K562 (cell line): ENCODE results near the gene AKAP6. TPM values are rescaled to one million over a fixed set of nuclear protein-coding genes. Genes with fewer than 3 reads are reported as not detected.

ENCODE experiments used
- ATAC-seq: fragments of 200-7000 bp; cut with Tn5 transposase; 3 replicates; pipeline ENCODE4 v1.9.1; 2020; ENCODE audit warnings: moderate library complexity
- BruUV-seq: library from RNA; stranded (reverse); fragments of 400-500 nt; replicated peaks from 2 replicates; lab custom pipeline; 2021; lab: Mats Ljungman, UMichigan
- CTCF ChIA-PET: fragments of 300-600 bp; formaldehyde crosslinking; extraction: SDS; loops from one replicate; lab custom pipeline; 2021; ENCODE audit warnings: low intra/inter-chr PET ratio; lab: Yijun Ruan, JAX
- POLR2A ChIA-PET: fragments of 300-600, 350-650 bp; sonication (Branson Sonifier 250); formaldehyde crosslinking; extraction: SDS; loops from one replicate; lab custom pipeline; 2021; ENCODE audit warnings: antibody characterized with exemption, inconsistent platforms; lab: Yijun Ruan, JAX
- DNase-seq, 4 experiments: peaks; one replicate each; pipeline versions ENCODE4 v3.0.0 to v3.0.0-alpha.2; 2011 to 2018; ENCODE audit warnings: low spot score in 3 of 4, mixed read lengths in 3 of 4; ENCODE audit errors: extremely low read depth in 1 of 4
- FAIRE-seq: peaks from 2 replicates; lab custom pipeline; 2011; peaks lifted over from hg19 to GRCh38; lab: Jason Lieb, UNC
- H2AFZ ChIP-seq: 2 replicates; pipeline ENCODE4 v1.6.0; 2011; ENCODE audit warnings: low read depth, low read length, control low read depth, inconsistent platforms
- H3K27ac ChIP-seq: fragments of 200-600 bp; 3 replicates; pipeline ENCODE4 v1.8.0; 2011; ENCODE audit warnings: low read depth, mild to moderate bottlenecking, control low read depth, inconsistent platforms, low read length, moderate library complexity, mixed read lengths; ENCODE audit errors: extremely low read depth
- H3K27me3 ChIP-seq, 2 experiments: fragments of 300-600 bp in 1 of 2; 2 replicates in 1 of 2; 3 replicates in 1 of 2; pipeline versions ENCODE4 v1.6.0 to v1.8.0; 2011; ENCODE audit warnings: inconsistent platforms in 2 of 2, low read length in 2 of 2, mild to moderate bottlenecking in 1 of 2, mixed read lengths in 1 of 2, moderate library complexity in 1 of 2; ENCODE audit not compliant: control insufficient read depth in 2 of 2, insufficient read depth in 2 of 2
- H3K36me3 ChIP-seq: fragments of 300-600 bp; 3 replicates; pipeline ENCODE4 v1.8.0; 2011; ENCODE audit warnings: mild to moderate bottlenecking, low read length, inconsistent platforms; ENCODE audit not compliant: control insufficient read depth, insufficient read depth
- H3K4me1 ChIP-seq, 2 experiments: fragments of 200-600 bp in 1 of 2; replicated peaks in 1 of 2; 2 replicates in 1 of 2; 3 replicates in 1 of 2; pipeline versions ENCODE4 v1.5.1 to v1.8.0; 2011; ENCODE audit warnings: inconsistent platforms in 2 of 2, low read length in 2 of 2, mild to moderate bottlenecking in 1 of 2, mixed read lengths in 1 of 2, moderate library complexity in 1 of 2; ENCODE audit not compliant: control insufficient read depth in 2 of 2, insufficient read depth in 2 of 2
- H3K4me2 ChIP-seq: 2 replicates; pipeline ENCODE4 v1.6.1; 2011; ENCODE audit warnings: low read length, control low read depth, inconsistent platforms, mixed read lengths; ENCODE audit not compliant: insufficient read depth
- H3K4me3 ChIP-seq: fragments of 200-600 bp; sonication (generic), shearing (Covaris generic); 2 replicates; pipeline ENCODE4 v1.5.1; 2016; ENCODE audit warnings: control low read depth, inconsistent platforms
- H3K79me2 ChIP-seq: fragments of 200-600 bp; 3 replicates; pipeline ENCODE4 v1.8.0; 2011; ENCODE audit warnings: low read length, inconsistent platforms; ENCODE audit not compliant: control insufficient read depth, insufficient read depth
- H3K9ac ChIP-seq, 2 experiments: 2 replicates each; pipeline versions ENCODE4 v1.6.0 to v1.6.1; 2011; ENCODE audit warnings: low read depth in 2 of 2, low read length in 2 of 2, control low read depth in 1 of 2, inconsistent platforms in 1 of 2, mild to moderate bottlenecking in 1 of 2, mixed read lengths in 1 of 2; ENCODE audit not compliant: insufficient read depth in 1 of 2
- H3K9me1 ChIP-seq: one replicate; pipeline ENCODE4 v1.6.0; 2011; ENCODE audit warnings: inconsistent platforms, mild to moderate bottlenecking, low read length, moderate library complexity; ENCODE audit not compliant: control insufficient read depth, insufficient read depth
- H3K9me3 ChIP-seq: replicated peaks from 2 replicates; pipeline ENCODE4 v1.5.1; 2011; ENCODE audit warnings: low read depth, low read length, inconsistent platforms; ENCODE audit not compliant: control insufficient read depth, insufficient read depth
- H4K20me1 ChIP-seq: replicated peaks from 2 replicates; pipeline ENCODE4 v1.6.1; 2011; ENCODE audit warnings: low read length, inconsistent platforms, mixed read lengths; ENCODE audit not compliant: control insufficient read depth, insufficient read depth
- KLF6 ChIP-seq: fragments of 250-450 bp; sonication (Bioruptor Pico); IDR thresholded peaks from 2 replicates; pipeline ENCODE4 v1.4.0; 2020; ENCODE audit warnings: mild to moderate bottlenecking, moderate library complexity, borderline replicate concordance
- RBM14 ChIP-seq: fragments of 200-400 bp; formaldehyde crosslinking; IDR thresholded peaks from 2 replicates; pipeline ENCODE4 v1.6.1; 2018; ENCODE audit warnings: low read depth, mild to moderate bottlenecking, low read length, moderate library complexity, borderline replicate concordance; ENCODE audit not compliant: insufficient read depth
- SMARCA5 ChIP-seq: fragments of 450-650 bp; IDR thresholded peaks from 2 replicates; pipeline ENCODE4 v1.6.1; 2016
- TAF7 ChIP-seq: fragments of 450-650 bp; IDR thresholded peaks from 2 replicates; pipeline ENCODE4 v1.6.1; 2016; ENCODE audit warnings: missing genetic modification characterization, missing compliant biosample characterization
- WGBS: fragments of 100-300 bp; shearing (Covaris generic); methylation state at CpG from one replicate; pipeline ENCODE4 v1.1.6; 2016; ENCODE audit warnings: low coverage, mixed read lengths; ENCODE audit not compliant: insufficient coverage; ENCODE audit errors: missing lambda C conversion rate; 5-methylcytosine and 5-hydroxymethylcytosine counted together
- in situ Hi-C: fragments of 300-500 bp; cut with MboI; formaldehyde crosslinking; loops from 4 replicates; pipeline ENCODE4 v1.15.0; 2018; ENCODE audit warnings: inconsistent platforms, mixed read lengths
- intact Hi-C: fragments of 100-400 bp; cut with micrococcal nuclease; formaldehyde crosslinking; loops from 2 replicates; pipeline ENCODE4 v1.14.2; 2022
- polyA plus RNA-seq, 8 experiments: library from polyadenylated mRNA; depleted of rRNA in 4 of 8; stranded (reverse) in 5 of 8; unstranded in 3 of 8; fragments of >200 nt; fragmentation: Nextera tagmentation in 2 of 8; fragmentation: Illumina TruSeq in 1 of 8; extraction: Ambion mirVana in 2 of 8; extraction: Trizol in 1 of 8; gene quantifications; 2 replicates each; pipeline versions ENCODE4 v1.2.1 to v1.2.3, GENCODE V29; 2011 to 2014; ENCODE audit warnings: inconsistent platforms in 1 of 8, missing spikeins in 1 of 8
- total RNA-seq, 7 experiments: library from RNA; depleted of rRNA in 6 of 7; stranded (reverse); fragments of >200 nt in 6 of 7; fragmentation: Illumina TruSeq in 2 of 7; extraction: Trizol in 2 of 7; gene quantifications; 2 replicates each; pipeline versions ENCODE4 v1.2.1 to v1.2.3, GENCODE V29; 2011 to 2021; ENCODE audit warnings: low replicate concordance in 1 of 7
- TF ChIP-seq, protein P1 (sequence below): fragments of 450-650 bp; formaldehyde crosslinking; IDR thresholded peaks from 2 replicates; pipeline ENCODE4 v1.4.0; 2020; ENCODE audit warnings: mild to moderate bottlenecking

Gene AKAP6
- total and polyA plus RNA-seq, 9 of the 15 experiments (the other 6 are each of a cell fraction or from before 2014, with no cell fraction given) = 0.03 to 1.7 (median 0.48) TPM

GRCh38 chr14:32825058-32825457 lies 496.0 kb downstream of the AKAP6 start:
- in situ Hi-C loops = no loop called here
- ATAC-seq (no peak), DNase-seq (no peak), FAIRE-seq (no peak)
- no peak overlapping the region for H3K9ac ChIP-seq
- intact Hi-C loops = no loop called here
- no peak overlapping the region for H2AFZ ChIP-seq
- H3K27ac ChIP-seq = no peak overlapping the region
- CTCF ChIA-PET = no interaction called here
- H3K4me2 ChIP-seq = no peak overlapping the region
- no peaks in the 10 kb centered on the region for H3K36me3 ChIP-seq
- WGBS = 0% methylated on average over 4 of the region's 4 CpGs
- H3K4me3 ChIP-seq = no peak overlapping the region
- no peaks in the 10 kb centered on the region for H3K79me2 ChIP-seq
- no peaks in the 10 kb centered on the region for H3K4me1 ChIP-seq
- TF ChIP-seq SMARCA5 (no peak), KLF6 (CRISPR knock-in tag) (no peak), RBM14 (no peak), TAF7 (no peak)
- TF ChIP-seq, protein P1, sequence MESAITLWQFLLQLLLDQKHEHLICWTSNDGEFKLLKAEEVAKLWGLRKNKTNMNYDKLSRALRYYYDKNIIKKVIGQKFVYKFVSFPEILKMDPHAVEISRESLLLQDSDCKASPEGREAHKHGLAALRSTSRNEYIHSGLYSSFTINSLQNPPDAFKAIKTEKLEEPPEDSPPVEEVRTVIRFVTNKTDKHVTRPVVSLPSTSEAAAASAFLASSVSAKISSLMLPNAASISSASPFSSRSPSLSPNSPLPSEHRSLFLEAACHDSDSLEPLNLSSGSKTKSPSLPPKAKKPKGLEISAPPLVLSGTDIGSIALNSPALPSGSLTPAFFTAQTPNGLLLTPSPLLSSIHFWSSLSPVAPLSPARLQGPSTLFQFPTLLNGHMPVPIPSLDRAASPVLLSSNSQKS = no peak
- no peaks in the 10 kb centered on the region for H3K9me3 ChIP-seq
- POLR2A ChIA-PET = no interaction called here
- H3K9me1 ChIP-seq = no peaks in the 10 kb centered on the region
- no peaks in the 10 kb centered on the region for H3K27me3 ChIP-seq
- H4K20me1 ChIP-seq = no peaks in the 10 kb centered on the region
- no TSS peak for BruUV-seq
